GM12864 (cell line): ENCODE results near the gene MAGI1.
"Not testable (repeated sequence)": the region's sequence is repeated elsewhere in the genome, so short reads cannot be mapped to it uniquely, and the experiment has no call there.

Experiments
- DNase-seq: peaks from one replicate; pipeline ENCODE4 v3.0.0-alpha.2; 2011; ENCODE audit warnings: low read depth
- H3K4me3 ChIP-seq: 2 replicates; pipeline ENCODE4 v1.5.1; 2011; ENCODE audit warnings: mild to moderate bottlenecking, low read depth, low read length, control low read depth
- CTCF ChIP-seq: IDR thresholded peaks from 2 replicates; pipeline ENCODE4 v1.5.1; 2011; ENCODE audit warnings: low read depth, mild to moderate bottlenecking, moderate library complexity, low read length, control low read depth, inconsistent platforms; ENCODE audit errors: missing control alignments

Gene MAGI1

GRCh38 chr3:65894126-65894525 is 144.6 kb downstream of the MAGI1 start:
- TF ChIP-seq CTCF = no peak
- DNase-seq = no peak
- H3K4me3 ChIP-seq = no peak overlapping the region

- no peak overlapping the region for H3K4me3 ChIP-seq
- TF ChIP-seq CTCF = no peak
- no peak for DNase-seq
Measured at GRCh38 chr3:65893631-65894030, 145.1 kb downstream of the MAGI1 start.

GRCh38 chr3:65891477-65891876 is 147.2 kb downstream of the MAGI1 start:
- DNase-seq, H3K4me3 ChIP-seq: not testable (repeated sequence)

- no peak for DNase-seq
- no peak overlapping the region for H3K4me3 ChIP-seq
- TF ChIP-seq CTCF = no peak
Measured at GRCh38 chr3:65890328-65890727, 148.4 kb downstream of the MAGI1 start.

GRCh38 chr3:65889707-65890099 is 149.0 kb downstream of the MAGI1 start:
- H3K4me3 ChIP-seq = no peak overlapping the region
- DNase-seq = no peak
- TF ChIP-seq CTCF = no peak

- no peak overlapping the region for H3K4me3 ChIP-seq
- TF ChIP-seq CTCF = no peak
- DNase-seq = no peak
Measured at GRCh38 chr3:65888980-65889706, 149.6 kb downstream of the MAGI1 start.

GRCh38 chr3:65888196-65888595 is 150.5 kb downstream of the MAGI1 start:
- no peak for TF ChIP-seq CTCF
- no peak overlapping the region for H3K4me3 ChIP-seq
- DNase-seq = no peak
